ENCODE data around the gene DDX39B. TPM values are rescaled to one million over a fixed set of nuclear protein-coding genes. Genes with fewer than 3 reads are reported as not detected.
A peak's percentile ranks its signal among the peaks of the same experiment; 100 is the strongest.

DDX39B gene
- total RNA-seq, 1 experiment from 2014 or later: 565 TPM

- peaks cover 34% of the 10 kb centered on the region for H3K4me1 Mint-ChIP-seq (ENCODE audit: insufficient read depth, unreplicated experiment)
These were observed 1.2 kb downstream of the DDX39B start for GRCh38 chr6:31540640-31541039.

DNA sequence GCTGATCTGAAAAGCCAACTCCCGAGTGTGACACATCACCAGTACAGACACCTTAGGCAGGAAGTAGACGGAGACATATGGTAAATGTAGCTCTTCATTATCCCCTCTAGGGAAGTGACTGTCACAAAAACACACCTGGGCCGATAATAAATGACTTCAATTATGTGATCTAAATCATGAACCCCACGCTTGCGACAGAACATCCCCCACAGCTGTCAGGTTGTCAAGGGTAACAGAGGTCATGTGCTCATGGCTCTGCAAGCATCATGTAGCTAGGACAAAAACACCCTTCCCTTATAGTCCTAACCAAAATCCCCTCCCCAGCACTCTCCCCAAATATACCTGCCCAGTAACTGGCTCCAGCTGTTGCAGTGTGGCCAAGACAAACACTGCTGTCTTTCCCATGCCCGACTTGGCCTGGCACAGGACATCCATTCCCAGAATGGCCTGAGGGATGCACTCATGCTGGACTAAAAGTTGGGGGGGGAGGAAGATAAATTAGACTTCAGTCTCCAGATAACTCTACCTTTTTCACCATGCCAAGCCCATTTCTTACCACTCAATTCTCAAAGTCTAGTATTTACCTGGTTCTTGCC, 2.9 kb downstream of the DDX39B start:
- ChIA-PET POLR2A (interaction anchor here (0.6 to 6.8 kb wide), 6 partner anchors 10 to 138 kb away, joined by 3 to 173 read pairs (median 4); partner anchors contain the start of genes MCCD1 and MICB), CTCF (interaction anchor here (0.6 to 1.9 kb wide), 7 partner anchors 13 to 296 kb away, joined by 3 to 8 read pairs (median 3); no protein-coding TSS in a partner anchor)
- H3K4me3 Mint-ChIP-seq (ENCODE audit: unreplicated experiment): peak overlapping the region; percentile 71
- no peaks in the 10 kb centered on the region for H3K9me3 Mint-ChIP-seq (ENCODE audit: unreplicated experiment)
- no peak overlapping the region for H3K27ac Mint-ChIP-seq (ENCODE audit: low read depth, unreplicated experiment)
- intact Hi-C loops (cut with micrococcal nuclease): no loop called here
- TF ChIP-seq, protein P1, sequence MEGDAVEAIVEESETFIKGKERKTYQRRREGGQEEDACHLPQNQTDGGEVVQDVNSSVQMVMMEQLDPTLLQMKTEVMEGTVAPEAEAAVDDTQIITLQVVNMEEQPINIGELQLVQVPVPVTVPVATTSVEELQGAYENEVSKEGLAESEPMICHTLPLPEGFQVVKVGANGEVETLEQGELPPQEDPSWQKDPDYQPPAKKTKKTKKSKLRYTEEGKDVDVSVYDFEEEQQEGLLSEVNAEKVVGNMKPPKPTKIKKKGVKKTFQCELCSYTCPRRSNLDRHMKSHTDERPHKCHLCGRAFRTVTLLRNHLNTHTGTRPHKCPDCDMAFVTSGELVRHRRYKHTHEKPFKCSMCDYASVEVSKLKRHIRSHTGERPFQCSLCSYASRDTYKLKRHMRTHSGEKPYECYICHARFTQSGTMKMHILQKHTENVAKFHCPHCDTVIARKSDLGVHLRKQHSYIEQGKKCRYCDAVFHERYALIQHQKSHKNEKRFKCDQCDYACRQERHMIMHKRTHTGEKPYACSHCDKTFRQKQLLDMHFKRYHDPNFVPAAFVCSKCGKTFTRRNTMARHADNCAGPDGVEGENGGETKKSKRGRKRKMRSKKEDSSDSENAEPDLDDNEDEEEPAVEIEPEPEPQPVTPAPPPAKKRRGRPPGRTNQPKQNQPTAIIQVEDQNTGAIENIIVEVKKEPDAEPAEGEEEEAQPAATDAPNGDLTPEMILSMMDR (IDR thresholded peaks at IDR 0.05; ENCODE audit: unreplicated experiment): no peak
- no peak for DNase-seq (ENCODE audit: unreplicated experiment)
- H3K36me3 Mint-ChIP-seq (ENCODE audit: insufficient read depth, unreplicated experiment): peaks cover 77% of the 10 kb centered on the region
- H3K27me3 Mint-ChIP-seq (ENCODE audit: insufficient read depth, unreplicated experiment): no peaks in the 10 kb centered on the region
- no TSS peak for BruUV-seq (replicated peaks)
- H3K4me1 Mint-ChIP-seq (ENCODE audit: insufficient read depth, unreplicated experiment): peaks cover 32% of the 10 kb centered on the region

More at GRCh38 chr6:31540640-31541039, 1.2 kb downstream of the DDX39B start:
- Mint-ChIP-seq H3K27me3 (ENCODE audit: insufficient read depth, unreplicated experiment) (no peaks in the 10 kb centered on the region), H3K36me3 (ENCODE audit: insufficient read depth, unreplicated experiment) (peaks cover 60% of the 10 kb centered on the region), H3K9me3 (ENCODE audit: unreplicated experiment) (no peaks in the 10 kb centered on the region), H3K4me3 (ENCODE audit: unreplicated experiment) (peak overlapping the region; percentile 71), H3K27ac (ENCODE audit: low read depth, unreplicated experiment) (peak overlapping the region; percentile 96)
- intact Hi-C loops (cut with micrococcal nuclease): loop anchor here (1.0 to 10.0 kb wide), 3 partner anchors 42 to 234 kb away; partner anchors contain the start of genes MICB and VWA7
- BruUV-seq (replicated peaks): no TSS peak
- DNase-seq (ENCODE audit: unreplicated experiment): no peak
- TF ChIP-seq, protein P1 (IDR thresholded peaks at IDR 0.05; ENCODE audit: unreplicated experiment): no peak
- CTCF ChIA-PET: interaction anchor here (1.0 to 2.2 kb wide), 4 partner anchors 46 to 58 kb away, joined by 3 to 17 read pairs (median 8); no protein-coding TSS in a partner anchor
- POLR2A ChIA-PET: interaction anchor here (0.8 to 6.8 kb wide), 26 partner anchors 9 to 1013 kb away, joined by 3 to 173 read pairs (median 8); partner anchors contain the start of genes BAG6, C6orf47, CLIC1 and CSNK2B

DNA sequence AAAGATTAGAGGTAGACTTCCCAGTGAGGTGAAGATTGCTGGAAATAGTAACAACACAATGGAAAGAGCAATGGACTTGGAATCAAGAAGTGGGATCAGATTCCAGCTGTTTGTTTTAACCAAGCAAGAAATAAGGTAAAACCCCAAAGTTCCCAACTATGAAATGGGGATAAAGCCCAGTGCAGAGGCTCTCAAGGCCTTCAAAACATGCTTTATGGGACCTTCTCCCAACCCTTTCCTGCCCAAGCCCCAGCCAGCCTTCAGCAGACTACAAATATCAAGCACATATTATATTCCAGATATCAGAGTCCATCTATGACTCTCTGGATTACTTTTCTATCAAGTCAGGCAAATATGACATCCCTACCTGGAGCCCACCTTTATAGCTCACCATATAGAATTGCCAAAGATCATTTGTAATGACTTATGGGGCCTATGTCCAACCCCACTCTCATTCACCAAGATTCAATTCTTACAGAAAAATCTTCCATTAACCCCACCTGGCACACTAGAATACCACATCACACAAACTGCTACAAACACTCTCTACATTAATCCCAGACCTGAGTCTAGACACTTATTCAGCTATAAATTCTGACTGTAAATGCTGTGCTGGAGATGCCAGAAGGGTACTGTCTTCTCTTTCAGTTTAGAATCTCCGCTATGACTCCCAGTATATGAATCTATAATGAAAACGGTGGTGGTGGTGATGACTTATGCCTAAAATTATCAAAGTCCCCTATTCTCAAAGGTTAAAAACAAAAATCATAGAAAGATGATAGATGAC, 6.1 kb downstream of the DDX39B start:
- H3K4me1 Mint-ChIP-seq (ENCODE audit: insufficient read depth, unreplicated experiment): peaks cover 32% of the 10 kb centered on the region
- DNase-seq (ENCODE audit: unreplicated experiment): no peak
- CTCF ChIA-PET: interaction anchor here (1.1 to 1.2 kb wide), 2 partner anchors 11 to 19 kb away, joined by 3 read pairs; partner anchors contain the start of gene ATP6V1G2
- H3K9me3 Mint-ChIP-seq (ENCODE audit: unreplicated experiment): no peaks in the 10 kb centered on the region
- H3K4me3 Mint-ChIP-seq (ENCODE audit: unreplicated experiment): no peak overlapping the region
- H3K27me3 Mint-ChIP-seq (ENCODE audit: insufficient read depth, unreplicated experiment): no peaks in the 10 kb centered on the region
- POLR2A ChIA-PET: interaction anchor here (0.9 to 1.2 kb wide), 2 partner anchors 40 to 117 kb away, joined by 4 to 5 read pairs; partner anchors contain the start of gene BAG6
- no peak overlapping the region for H3K27ac Mint-ChIP-seq (ENCODE audit: low read depth, unreplicated experiment)
- TF ChIP-seq, protein P1 (IDR thresholded peaks at IDR 0.05; ENCODE audit: unreplicated experiment): no peak
- BruUV-seq (replicated peaks): no TSS peak
- intact Hi-C loops (cut with micrococcal nuclease): no loop called here
- peaks cover 100% of the 10 kb centered on the region for H3K36me3 Mint-ChIP-seq (ENCODE audit: insufficient read depth, unreplicated experiment)

All from MCF 10A (cell line).